GM21717 (cell line): ENCODE results near the gene CCZ1B.
"Not testable (repeated sequence)": the region's sequence is repeated elsewhere in the genome, so short reads cannot be mapped to it uniquely, and the experiment has no call there.

ENCODE experiments used
- ATAC-seq: cut with Tn5 transposase; IDR thresholded peaks from one replicate; pipeline ENCODE4 v1.9.1; 2021; ENCODE audit warnings: mild to moderate bottlenecking, moderate library complexity; ENCODE audit not compliant: unreplicated experiment

CCZ1B gene

GRCh38 chr7:6749335-6749734 lies 76.7 kb downstream of the CCZ1B start:
- not testable (repeated sequence) for ATAC-seq
